GM21423 (cell line): ENCODE measurements around the gene CDC26.
A peak's percentile ranks its signal among the peaks of the same experiment; 100 is the strongest.

Experiments
- ATAC-seq: cut with Tn5 transposase; IDR thresholded peaks from one replicate; pipeline ENCODE4 v1.9.1; 2021; ENCODE audit warnings: mild to moderate bottlenecking, moderate library complexity; ENCODE audit not compliant: unreplicated experiment

CDC26 gene

DNA sequence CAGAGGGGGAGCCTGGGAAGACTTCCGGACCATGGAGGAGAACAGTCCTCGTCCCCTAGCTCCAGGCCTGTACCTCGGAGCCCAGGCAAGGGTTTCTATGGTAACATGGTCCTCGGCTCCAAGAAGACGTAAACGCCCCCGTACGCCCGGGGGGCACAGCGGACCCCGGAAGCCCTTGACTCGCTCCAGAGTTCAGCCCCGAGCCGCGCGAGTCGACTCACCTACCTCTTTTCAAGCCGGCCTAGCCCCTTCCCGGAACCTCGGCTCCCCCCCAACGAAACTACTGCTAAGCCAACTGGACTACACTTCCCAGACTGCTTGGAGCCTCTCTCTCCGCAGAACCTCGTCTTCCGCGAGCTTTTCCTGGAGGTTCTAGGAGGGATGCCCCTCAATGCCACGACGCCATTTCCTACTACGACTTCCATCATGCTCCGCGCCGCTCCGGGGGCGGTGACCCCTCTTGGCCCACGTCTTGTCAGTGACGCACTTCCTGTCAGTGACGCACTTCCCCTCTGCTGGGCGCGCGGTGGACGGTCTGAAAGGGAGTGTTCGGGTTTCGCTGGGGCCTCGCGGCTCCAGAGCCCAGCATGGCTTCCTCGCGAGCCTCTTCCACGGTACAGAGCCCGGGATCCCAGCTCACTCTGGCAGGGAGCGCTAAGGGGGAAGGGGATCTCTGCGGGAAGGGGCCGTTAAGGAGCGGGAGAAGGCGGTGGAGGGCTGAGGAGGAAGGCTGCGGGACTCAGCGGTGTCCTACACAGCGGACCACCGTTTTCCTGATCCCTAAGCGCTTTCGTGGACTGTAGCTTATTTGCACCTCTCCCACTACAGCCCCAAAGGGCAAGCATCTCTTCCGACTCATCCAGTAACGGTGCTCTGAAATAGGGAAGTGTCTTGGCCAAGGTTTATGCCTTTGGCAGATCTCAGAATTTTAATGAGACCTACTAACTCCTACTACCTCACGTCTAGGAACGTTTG lies at the start of gene CDC26, which contains the start of gene PRPF4:
Gene CDC26, minus strand, starts transcription at position 416 of the 975 bp plus-strand sequence. CDS start 3,065 bp downstream, outside the sequence.
Gene PRPF4, plus strand, starts transcription at position 502 of the 975 bp plus-strand sequence. Its CDS starts 86 bp downstream, at position 588.
- peak; percentile 97 for ATAC-seq

DNA sequence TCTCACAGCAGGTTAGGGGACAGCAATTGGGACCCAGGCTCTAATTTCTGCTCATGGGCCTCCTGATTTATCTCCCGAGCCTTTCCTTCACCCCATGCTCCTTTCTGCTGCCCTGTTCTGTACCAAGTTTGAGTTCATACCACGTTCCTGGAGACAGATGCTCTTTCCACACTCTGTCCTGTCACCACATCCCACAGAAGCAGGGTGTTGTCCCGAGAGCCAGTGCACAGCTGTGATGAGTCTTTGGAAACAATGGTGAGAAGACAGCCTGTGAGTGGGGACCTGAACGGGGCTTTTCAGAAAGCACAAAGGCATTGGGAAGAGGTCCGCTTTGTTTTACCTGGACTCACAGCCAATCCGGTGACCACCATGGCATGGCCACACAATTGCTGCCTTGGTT lies 47.3 kb upstream of the CDC26 start:
- no peak for ATAC-seq

DNA sequence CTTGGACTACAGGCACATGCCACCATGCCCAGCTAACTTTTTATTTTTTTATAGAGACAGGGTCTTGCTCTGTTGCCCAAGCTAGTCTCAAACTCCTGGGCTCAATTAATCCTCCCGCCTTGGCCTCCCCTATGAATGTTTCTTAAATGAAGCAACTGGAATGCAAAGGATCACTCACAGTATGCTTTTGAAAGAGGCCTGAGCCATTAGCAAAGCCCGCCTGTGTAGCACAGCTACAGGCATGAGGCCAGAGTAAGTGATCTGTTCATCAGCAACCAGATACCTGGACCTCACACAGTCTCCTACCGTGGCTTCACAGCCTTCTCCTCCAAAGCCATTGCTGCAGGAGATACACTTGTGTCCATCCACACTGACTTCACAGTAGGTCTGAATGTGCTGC lies 44.7 kb upstream of the CDC26 start:
- ATAC-seq = no peak

DNA sequence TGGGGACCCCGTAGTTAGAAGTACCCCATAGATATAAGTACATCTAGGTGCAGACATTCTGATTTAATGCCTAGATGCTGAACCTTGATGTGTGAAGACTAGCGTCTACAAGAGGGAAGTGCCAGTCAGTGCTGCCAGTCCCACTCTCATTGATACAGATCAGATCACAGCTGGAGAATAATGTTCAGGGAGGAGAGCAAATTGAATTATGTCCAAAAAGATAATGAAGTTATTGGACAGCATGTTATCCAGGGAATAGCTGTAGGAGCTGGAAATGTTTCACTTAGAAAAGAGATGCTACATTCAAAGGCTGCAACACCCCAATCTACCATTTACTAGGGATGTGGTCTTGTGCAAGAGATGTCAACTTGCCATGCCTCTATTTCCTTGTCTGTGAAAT lies 43.7 kb upstream of the CDC26 start:
- ATAC-seq = no peak

DNA sequence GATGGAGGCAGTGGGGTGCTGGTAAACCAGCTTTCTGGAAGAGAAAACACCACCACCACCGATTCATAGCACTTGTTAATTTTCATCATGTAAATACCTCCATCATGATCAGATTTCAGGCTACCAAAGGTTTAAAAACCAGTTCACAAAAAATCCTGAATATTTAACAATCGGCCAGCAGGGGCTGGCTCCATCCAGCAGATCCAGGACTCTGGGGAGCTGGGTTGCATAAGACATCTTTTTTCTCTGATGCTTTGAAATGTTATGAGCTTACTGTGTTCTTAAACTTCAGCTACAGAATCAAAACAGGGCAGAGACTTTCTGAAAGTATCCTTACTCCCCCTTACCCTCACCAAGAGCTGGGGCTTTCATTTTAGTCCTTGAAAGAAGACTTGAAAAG lies 42.4 kb upstream of the CDC26 start:
- no peak for ATAC-seq

DNA sequence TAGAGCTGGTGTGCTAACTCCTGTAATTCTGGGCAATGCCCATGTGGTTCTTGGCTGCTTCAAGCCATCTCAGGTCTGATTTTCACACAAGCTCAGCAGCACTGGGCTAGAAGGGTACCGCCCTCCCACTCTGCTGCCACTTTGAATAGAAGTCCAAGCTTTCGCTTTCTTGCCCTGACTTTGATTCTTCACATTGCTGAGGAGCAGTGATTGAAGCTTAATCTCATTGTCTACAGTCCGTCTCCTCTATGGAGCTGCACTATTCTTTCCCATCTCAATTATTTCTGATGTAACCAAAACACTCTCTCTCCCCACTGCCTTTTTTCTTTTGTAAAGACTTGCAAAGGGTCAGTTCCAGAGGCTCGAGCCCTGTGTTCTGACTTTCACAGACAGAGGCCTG lies 40.7 kb upstream of the CDC26 start:
- no peak for ATAC-seq

DNA sequence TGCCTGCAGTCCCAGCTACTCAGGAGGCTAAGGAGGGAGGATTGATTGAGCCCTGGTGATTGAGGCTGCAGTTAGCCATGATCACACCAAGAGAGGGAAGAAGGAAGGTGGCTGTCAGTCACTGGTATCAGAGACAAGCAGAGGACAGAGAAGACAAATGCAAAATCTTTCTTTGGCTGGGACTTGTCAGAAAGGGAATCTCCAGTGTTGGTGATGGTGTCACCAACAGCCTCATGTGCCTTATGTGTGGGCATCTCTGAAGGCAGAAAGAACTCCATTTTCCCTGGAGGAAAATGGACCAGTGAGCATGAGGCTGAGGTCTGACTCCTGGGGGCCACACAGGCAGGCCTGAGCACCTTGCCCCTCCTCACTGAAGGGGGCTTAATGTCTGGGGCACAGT lies 39.9 kb upstream of the CDC26 start:
- no peak for ATAC-seq

DNA sequence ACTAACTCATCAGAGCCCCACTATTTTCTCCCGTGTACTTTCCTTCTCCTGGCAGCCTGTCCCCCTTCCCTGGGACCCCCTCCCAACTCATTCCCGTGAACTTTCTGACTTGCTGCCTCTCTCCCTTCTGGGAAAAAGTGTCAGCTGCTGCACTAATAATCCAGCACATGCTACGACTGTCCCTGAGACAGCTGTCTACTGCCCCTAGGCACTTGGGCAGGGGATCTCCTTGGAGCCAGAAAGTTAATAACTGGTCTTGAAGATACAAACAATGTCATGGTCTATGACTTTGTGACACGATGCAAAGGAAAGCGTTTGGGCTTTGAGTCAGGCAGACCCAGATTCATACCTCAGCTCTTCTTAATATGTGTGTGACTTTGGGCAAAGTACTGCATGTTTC lies 37.9 kb upstream of the CDC26 start:
- no peak for ATAC-seq

DNA sequence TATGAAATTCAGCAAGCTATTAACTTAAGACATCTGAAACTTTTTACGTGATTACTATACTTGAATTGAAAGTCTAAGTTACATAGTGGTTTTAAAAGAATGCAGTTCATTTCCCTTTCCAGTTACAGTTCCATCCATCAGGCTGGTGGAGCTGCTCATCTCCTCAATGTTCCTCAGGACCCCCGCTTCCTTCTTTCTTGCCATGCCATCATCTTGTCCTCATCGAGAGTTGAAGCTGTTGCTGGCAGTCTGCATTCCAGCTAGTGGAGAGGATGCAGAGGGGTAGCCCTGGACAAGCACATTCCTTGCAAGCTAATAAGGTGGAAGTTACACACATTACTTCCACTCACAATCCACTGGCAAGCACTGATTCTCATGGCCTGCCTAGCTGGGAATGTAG lies 36.6 kb upstream of the CDC26 start:
- no peak for ATAC-seq

DNA sequence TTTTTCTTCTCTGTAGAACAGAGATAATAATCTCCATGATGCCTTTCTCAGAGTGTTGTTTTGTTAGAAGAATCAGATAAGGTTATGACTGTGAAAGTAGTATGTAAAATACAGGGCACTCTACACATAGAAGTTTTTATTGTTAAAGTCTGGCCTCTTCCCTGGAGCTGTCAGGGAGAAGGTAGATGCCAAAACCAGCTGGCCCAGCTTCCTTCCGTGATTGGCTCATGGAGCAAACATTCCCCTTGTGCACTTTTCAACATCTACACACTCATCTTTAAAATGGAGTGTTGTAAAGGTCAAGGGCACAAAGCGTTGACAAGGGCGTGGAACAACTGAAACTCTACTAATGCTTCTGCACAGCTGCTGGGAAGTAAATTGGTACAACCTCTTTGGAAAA lies 35.2 kb upstream of the CDC26 start:
- no peak for ATAC-seq

DNA sequence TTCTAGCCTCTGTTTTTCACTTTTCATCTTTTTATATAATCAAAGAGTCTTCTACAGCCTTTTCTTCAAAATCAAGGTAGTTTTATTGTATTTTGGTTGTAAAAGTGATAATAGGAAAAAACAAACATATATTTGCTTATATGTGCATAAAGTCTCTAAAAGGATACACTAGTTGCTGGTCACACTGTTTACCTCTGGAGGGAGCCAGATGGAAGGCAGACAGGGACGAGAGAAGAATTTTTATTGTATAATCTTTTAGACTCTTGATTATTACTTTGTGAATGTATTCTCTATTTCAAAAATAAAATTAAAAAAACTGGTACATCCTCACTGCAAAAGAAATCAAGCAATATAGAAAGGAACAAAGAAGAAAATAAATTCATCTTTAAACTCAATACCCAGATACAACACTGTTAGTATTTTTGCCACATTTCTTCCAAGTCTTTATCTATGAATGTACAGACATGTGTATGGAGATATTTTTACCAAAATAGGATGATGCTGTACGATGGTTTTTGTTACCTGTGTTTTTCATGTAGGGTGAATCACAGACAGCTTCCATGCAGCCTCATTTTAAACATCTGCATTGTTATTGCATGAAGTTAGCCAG lies 33.9 kb upstream of the CDC26 start:
- no peak for ATAC-seq

DNA sequence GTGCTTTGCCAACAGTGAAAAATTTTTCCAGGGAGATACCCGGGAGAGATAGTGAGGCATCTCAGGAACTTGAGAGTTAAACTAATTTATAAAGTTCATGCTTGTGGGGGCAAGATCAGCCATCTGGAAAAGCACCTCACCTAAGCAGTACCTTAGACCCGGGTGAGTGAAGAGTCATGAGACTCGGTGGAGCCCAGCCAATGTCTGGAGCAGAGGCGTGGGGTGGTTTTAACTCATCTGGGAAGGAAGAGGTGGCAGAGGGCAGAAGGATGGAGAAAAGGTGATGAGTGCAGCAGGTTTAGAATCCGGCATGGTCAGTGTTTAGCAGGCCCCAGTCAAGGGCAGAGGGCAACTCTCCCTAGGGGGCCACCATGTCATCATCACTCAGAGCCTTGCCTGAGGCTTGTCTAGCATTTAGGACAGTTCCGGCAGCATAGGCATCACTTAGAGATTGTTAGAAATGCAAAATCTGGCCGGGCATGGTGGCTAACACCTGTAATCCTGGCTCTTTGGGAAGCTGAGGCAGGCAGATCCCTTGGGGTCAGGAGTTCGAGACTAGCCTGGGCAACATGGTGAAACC lies 32.1 kb upstream of the CDC26 start:
- no peak for ATAC-seq

DNA sequence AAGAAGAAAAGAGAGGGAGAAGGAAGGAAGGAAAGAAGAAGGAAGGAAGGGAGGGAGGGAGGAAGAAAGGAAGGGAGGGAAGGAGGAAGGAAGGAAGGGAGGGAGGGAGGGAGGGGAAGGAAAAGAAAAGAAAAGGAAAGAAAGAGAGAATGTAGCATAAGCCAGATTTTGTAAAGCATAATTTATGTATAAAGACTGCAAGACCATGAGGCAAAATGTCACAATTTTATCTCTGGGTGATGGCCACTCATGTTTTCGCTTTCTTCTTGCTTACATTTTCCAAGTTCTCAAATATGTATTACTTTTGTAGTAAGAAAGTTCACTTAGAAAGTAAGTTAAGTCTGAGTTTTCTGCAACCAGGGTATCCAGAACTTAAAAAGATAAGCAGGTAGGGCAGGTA lies 31.2 kb upstream of the CDC26 start:
- no peak for ATAC-seq

DNA sequence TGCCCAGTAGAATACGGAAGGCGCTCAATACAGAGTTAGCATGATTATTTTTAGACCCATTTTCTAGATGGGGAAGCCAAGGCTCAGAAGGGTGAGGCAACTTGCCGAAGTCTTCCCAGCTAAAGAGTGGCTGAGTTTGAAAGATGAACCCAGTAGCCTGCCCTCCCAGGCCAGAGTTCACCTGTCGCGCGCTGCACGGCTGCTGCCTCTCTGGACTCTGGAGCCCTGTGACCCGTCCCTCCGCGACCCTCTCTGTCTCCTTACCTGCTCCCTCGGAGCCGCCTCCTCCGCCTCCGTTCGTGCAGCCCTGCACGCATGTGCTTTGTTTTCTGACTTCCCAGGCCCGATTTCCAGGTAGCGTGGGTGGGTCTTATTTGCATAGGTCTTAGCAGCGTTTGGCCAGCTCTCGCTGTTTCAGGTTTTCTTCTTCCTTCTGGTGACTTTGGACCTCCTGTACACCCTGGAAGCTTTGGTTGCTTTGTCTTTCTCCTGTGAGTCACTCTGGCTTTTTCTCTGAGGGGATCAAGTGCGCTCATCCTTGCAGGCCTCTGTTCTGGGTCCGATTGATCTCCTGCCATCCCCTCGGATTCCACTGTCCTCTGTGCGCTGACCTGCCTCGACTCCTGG lies 27.5 kb upstream of the CDC26 start, which contains the start of gene RNF183:
Gene RNF183, minus strand, starts transcription at position 585 of the 627 bp plus-strand sequence. CDS start 5,192 bp downstream, outside the sequence.
- no peak for ATAC-seq

DNA sequence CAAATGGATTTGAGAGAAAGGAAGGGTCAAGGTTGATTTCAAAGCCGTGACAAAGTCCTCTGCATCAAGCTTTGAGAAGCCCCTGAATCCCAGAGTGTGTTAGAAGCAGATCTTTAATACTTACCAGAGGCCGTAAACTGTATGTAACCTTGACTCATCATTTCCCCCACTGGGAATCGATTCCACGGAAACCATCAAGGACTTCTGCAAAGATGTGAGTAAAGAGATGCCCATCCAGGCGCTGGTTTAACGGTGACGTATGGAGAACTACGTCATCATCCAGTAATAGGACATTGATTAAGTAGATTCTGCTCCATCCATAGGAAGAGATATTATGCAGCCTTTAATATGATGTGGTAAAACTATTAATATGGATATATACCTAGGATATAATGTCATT lies 26.2 kb upstream of the CDC26 start:
- no peak for ATAC-seq

DNA sequence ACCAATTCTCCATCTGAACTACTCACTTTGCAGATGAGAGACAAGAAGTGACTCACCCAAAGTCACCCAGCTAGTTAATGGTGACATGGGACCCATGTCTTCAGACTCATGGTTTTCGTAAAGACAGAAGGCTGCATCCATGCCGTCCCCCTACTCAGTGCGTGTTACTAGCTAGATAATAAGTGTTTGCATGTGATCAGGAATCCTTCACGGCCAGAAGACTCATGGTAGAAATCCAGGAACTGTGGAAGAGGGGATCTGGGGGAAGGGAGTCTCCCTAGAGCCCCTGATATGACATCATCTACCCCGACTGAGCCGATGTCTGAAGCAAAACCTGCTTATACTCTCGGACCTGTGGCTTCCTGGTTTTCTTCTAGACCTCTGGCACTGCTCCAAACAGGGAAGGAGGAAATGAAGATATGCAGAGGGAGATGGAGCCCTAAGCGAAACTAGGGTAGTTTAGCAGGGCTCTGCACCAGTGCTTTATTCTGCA lies 24.5 kb upstream of the CDC26 start:
- no peak for ATAC-seq

DNA sequence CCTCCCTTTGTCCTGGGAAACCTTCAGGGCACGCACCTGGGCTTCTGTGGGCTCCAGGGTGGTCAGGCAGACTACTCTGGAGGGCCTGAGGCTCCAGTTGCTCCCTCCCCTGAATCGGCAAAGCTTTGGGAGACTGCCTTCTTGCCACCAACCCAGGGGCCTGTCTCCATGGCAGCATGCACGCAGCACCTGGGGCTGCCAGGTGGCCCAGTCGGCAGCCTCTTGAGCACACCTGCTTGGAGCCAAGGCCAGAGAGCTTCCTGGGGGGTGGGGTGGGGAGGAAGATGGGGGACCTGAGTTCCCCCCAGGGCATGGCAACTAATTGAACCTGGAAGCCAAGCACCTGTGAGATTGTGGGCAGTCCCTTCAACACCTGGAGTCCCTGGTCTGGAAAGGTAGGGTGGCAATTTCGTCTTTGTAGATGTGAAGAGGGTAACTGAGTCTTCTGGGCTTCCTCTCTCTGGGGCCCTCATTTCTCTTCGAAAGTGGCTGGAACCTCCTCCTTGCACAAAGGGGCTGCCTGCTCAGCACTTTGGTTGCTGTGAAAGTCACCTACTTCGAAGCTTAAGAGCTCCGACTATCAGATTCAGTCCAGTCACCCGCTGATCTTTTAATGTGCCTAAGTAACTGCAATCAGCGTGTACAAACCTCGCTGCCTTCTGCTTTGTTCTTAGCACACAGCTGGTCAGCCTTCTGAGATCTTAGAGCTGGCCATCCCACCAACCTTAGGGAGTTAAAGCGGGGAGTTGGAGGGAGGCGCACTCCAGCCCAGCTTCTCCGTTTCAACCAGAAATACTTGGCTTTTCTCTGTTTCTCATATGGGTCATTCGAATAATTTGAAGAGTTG lies 23.8 kb upstream of the CDC26 start:
- no peak for ATAC-seq

DNA sequence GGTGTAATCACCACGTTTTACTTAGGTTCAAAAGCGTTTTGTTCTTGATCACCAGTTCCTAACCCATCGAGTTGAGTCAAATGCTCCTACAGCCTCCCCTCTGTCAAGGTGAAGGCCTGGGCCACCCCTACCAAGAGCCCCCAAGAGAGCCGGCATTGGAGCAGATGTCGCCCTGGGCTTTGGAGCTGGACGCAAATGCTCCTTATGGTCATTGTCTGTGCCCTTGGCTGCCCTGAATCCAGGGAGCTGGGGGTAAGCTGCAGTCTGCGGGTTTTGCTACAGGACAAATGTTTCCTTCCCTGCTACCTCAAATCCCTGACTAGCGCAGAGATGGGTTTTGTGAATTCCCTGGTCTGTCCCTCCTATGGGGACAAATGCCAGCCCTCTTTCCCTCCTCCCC lies 22.9 kb upstream of the CDC26 start:
- no peak for ATAC-seq

DNA sequence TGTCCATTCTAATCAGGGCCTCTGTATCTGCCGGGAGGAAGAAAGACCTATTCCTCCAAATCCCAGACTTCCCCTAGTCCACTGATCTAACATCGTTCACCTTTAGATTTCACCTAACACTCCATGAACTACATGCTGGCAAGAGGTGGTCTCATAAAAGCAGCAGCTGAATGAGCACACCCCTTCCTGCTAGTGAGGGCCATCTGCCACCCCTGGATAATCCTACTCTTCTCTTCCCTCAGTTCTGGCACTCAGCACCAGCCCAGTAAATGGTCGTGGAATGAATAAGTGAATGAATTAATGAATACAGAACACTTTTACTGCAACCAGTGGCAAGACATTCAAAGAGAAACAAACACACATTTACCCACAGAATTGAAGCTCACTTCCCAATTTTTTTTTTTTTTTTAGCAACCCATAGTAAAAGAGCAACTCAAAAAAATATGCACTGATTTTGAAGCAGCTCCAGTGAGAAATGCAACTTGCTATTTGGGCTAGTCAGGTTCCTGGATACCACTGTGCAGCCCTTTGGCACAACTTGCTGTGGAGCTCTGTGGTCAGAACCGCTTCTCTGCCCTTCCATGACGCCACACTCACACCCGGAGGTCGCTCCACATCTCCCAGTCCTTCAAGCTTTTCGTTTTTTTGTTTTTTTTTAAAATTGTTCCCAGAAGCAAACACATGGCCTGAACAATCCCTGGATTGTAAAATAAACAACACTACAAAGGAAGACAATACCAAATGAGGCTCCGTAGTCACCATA lies 21.6 kb upstream of the CDC26 start:
- ATAC-seq = no peak
